Effector CD8-positive, alpha-beta T cell (primary cell): Measurements from ENCODE around the gene ARHGAP33.
A peak's percentile ranks its signal among the peaks of the same experiment; 100 is the strongest.
"Not testable (repeated sequence)": the region's sequence is repeated elsewhere in the genome, so short reads cannot be mapped to it uniquely, and the experiment has no call there.

Experiments
- DNase-seq: peaks from one replicate; lab custom pipeline; 2025; lab: John Stamatoyannopoulos, UW

Gene ARHGAP33

DNA sequence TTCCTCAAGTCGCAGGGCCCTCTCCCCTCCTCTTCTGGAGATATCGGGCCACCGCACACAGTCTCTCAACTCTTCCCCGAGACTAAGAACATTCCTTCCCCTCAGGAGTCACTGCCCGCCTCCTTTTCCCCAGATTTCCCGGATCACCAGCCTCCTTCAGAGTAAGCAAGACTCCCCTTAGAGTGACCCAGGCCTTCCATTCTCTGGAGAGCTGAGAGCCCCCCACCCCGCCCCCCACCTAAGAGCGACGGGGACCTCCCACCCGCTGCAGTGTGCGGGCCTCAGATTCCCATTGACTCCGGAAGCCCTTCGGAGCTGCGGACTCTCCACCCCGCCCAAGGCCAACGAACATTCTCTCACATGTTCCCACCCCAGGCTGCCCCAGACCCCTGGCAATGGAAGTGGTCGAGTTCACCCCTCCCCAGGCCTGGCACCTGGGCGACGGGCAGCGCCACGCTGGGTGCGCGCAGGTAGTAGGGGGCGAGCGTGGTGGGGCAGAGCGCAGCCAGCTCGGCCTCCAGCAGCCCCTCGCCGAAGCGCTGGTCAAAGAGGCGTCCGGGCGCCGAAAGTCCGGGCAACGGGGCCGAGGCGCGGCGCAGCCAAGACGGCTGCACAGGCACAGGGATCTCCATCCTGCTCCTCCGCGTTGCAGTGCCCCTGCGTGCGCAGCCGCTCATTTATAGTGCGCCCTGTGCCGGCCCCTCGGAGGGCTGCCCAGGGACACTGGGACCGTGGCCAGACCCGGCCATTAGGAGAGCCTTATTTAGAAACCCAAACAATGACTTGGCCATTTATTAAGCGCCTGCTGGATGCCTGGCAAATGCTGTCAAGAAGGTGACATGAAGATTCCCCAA lies 18.8 kb upstream of the ARHGAP33 start, which contains the start of gene HSPB6:
HSPB6 (minus strand) TSS at position 653 of the 854 bp plus-strand sequence; CDS start at position 632, 21 bp downstream.
- no peak for DNase-seq

DNA sequence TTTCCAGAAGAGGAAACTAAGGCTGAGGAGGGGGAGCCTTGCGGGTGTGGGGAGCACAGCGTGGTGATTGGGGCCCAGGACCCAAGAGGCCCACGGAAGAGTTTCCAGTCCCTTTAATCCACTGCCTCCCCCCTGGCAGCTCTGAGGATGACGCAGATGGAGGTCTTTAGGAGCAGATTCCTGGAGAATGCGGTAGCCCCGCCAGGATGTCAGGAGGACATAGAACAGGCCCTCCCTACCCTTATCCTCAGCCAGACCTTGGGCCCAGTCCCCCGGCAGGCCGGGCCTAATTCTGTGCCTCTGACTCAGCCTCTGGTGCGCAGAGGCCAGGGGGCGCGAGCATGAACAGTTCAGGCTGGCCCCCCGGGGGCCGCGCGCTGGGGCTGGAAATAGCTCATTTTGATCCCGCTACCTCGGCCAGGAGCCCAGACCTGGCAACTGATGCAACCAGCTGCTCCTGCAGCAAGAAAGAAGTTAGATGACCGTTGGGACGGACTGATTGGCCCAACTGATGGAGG lies 18.1 kb upstream of the ARHGAP33 start:
- DNase-seq = no peak

DNA sequence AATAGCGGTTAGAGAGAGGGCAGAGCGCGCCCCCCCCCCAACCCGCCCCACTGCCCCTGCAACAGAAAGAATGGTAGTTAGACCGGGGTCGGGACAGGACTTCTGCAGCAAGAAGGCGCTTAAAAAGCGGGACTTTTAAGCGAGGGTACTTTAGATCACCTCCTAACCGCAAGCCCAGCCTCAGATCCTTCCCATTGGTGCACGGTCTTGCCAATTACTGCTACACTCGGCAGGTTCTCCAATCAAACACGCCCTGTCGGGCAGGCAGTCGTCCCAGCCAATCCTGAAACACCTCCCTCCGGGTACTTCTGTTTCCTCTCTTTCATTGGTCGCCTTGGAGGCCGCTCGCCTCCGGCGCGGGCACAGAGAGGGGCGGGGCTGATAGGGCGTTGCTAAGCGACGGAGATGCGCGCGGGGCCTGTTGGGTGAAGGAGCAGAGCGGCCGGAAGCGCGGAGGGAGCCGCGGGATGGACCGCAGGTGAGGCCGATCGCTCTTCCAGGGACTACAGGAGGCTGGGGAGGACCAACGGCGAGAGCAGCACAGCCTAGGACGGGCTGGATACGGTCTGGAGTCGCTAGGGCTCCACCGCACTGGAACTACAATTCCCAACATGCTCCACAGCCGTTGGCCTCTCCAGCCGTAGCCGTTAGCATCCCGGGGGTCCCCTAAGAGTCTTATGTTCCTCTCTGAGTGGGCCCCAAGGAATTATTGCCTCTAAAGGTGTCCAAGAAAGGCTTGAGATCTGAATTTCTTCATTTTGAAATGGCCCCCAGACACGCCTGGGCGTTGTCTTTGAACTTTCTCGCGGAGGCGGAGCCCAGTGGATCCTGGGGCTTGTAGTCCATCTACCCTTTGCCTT lies 17.4 kb upstream of the ARHGAP33 start, which contains the start of gene PROSER3:
PROSER3 (plus strand) TSS at position 428 of the 860 bp plus-strand sequence; CDS start at position 468, 40 bp downstream.
- peak; percentile 98 for DNase-seq

DNA sequence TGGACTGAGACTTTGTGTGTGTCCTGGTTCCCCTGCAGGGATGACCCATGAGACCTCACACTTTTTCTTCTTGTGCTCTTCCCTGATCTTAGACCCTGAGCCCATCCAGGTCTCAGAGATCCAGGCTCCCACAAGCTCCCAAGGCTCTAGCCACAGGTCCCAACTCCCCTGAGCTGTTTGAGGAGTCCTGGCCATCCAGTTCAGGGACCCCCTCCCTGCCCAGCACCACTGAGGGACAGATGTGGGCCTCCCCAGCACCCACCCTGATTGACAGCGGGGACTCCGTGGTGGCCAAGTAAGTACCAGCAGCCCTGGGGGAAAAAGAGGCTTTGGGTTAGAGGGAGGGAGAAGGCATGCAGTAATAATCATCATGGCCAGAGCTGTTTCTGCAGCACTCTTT lies 15.7 kb upstream of the ARHGAP33 start:
- DNase-seq = no peak

DNA sequence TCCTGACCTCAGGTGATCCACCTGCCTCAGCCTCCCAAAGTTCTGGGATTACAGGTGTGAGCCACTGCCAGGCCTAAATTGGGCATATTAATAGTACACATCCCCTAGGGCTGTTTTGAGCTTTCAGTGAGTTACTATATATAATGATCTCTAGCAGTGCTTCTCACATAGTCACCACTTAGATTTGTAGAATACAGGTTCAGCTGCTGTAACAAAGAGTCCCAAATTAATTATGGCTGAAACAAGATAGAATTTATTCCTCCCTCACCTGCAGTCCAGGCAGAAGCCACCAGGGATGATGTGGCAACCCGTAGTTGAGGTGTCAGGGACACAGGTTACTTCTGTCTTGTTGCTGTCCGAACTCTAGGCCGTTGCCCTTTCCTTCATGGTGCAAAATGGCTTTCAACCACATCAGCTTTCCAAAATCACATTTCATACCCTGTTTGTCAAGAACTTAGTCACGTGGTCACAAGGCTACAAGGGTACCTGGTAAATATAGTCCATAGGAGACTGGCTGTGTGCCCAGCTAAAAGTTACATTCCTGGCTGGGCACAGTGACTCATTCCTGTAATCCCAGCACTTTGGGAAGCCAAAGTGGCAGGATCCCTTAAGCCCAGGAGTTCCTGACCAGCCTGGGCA lies 14.5 kb upstream of the ARHGAP33 start:
- no peak for DNase-seq

DNA sequence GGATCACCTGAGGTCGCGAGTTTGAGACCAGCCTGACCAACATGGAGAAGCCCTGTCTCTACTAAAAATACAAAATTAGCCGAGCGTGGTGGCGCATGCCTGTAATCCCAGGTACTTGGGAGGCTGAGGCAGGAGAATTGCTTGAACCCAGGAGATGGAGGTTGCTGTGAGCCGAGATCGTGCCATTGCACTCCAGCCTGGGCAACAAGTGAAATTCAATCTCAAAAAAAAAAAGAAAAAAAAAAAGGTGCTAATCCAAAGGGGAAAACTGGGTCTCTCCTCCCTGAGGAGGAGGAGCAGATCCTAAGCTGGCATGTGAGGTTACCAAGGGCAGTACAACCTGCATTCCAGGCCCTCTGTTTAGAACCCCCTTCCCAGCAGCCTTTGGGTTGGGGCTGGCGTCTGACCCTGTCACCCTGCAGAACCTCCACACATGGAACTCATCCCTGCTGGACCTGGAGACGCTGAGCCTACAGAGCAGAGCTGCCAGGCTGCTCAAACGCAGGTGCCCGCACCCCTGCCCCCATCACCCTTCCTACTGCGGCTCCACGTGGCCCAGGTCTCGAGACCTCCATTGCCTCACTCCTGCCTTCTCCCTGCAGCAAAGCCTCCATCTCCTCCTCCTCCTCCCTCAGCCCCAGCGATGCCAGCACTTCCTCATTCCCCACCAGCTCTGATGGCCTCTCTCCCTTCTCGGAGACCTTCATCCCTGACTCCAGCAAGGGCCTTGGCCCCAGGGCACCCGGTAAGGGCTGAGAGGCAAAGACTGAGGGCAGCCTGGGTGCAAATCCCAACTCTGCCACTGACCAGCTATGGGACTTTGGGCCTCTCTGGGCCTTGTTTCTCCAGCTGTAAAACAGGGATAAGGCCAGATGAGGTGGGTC lies 10.7 kb upstream of the ARHGAP33 start:
- DNase-seq = no peak

DNA sequence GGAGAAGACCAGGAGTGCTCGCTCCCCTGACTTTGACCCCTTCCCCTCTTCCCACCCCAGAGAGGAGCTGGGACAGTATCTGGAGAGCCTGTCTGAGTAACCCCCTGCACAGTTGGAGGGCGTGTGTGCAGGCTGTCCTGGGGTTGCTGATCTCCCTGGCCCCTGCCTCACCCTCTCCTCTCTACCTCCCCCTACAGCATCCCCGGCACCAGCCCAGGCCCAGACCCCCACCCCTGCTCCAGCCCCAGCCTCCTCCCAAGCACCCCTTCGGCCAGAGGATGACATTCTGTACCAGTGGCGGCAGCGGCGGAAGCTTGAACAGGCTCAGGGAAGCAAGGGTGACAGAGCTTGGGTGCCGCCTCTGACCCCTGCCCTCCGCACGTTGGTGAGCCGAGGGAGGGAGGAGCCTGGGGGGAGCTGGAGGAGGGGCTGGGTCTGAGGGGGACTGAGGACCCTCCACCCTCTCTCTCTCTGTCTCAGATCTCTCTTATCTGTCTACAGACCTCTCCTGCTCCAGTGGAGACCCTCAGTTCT lies 8.7 kb upstream of the ARHGAP33 start:
- no peak for DNase-seq

DNA sequence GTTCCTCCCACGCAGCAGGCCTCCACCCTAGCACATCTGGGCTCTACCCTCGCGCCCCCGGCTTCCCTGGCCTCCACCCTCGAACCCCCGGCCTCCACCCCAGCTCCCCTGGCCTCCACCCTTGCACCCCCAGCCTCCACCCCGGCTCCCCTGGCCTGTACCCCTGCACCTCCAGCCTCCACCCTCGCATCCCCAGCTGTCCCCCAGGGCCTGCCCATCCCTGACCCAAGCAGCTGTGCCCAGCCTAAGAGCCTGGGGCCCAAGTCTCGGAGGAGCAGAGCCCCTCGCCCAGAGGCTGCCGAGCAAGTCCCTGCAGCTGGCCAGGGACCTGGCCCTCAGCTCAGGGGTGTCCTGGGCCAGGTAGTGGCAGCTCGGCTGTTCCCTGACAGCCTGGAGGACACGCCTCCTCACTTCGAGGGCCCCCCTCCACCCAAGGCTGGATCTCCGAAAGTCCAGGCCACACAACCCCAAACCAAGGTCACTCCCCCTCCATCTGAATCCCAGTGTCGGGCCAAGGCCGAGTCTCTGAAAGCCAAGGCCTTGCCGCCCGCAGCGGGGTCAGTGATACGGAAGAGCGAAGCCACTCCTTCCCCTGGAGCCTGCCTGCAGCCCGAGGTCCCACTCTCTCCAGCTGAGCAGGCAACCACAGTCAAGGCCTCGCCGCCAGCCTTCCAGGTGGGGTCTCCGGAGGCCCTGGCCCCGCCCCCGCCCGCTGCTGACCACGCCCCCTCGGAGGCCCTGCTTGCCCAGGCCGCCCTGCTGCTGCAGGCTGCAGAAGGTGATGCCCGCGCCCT lies 7.9 kb upstream of the ARHGAP33 start:
- DNase-seq = no peak

DNA sequence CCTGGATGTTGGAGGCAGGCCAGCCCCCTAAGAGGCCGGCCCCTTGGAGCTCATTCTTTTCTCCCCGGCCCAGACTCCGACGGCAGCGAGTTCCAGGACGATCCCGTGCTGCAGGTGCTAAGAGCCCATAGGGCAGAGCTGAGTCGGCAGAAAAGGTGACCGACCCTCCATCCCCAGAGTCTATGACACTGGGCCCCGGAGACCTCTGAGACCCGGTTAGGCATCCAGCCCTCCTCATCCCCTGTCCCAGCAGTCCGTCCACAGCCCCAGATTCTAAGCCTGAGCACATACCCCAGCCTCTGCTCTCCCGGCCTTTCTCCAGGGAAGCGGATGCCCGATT lies 7.3 kb upstream of the ARHGAP33 start:
- no peak for DNase-seq

DNA sequence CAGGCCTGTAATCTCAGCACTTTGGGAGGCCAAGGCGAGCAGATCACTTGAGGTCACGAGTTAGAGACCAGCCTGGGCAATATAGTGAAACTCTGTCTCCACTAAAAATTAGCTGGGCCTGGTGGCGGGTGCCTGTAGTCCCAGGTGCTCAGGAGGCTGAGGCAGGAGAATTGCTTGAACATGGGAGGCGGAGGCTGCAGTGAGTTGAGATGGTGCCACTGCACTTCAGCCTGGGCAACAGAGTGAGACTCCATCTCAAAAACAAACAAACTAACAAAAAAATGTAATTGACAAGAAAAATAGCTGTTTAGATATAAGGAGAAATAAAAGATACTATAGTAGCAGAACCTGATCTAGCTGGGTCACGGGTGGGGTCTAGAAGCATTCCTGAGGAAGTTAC lies 3.0 kb upstream of the ARHGAP33 start:
- not testable (repeated sequence) for DNase-seq

DNA sequence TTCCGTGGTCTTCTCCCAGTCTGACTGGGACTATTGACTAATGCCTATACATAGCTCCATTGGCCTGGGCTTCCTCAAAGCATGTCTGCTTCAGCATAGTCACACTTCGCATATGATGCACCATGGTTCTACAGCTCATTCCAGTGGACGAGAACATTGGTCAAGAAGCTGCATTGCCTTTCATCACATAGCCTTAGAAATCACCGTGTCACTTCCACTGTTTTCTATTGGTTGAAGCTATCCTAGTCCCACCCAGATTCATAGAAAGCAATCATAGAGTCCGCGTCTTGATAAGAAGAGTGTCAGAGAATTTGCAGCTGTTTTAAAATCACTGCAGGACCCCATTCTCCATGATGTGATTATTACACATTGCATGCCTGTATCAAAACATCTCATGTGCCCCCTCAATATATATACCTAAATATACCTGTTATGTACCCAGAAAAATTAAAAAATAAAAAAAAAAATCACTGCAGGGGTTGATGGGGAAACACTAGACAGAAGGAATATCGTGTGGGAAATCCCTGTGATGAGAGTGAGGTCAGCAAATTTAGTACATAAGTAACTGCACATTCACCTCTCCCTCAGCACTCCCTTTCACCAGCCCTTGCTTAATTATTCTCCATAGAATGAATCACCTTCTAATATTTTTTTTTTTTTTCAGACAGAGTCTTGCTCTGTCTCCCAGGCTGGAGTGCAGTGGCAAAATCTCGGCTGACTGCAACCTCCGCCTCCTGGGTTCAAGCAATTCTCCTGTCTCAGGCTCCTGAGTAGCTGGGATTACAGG lies 2.2 kb upstream of the ARHGAP33 start:
- DNase-seq = no peak

DNA sequence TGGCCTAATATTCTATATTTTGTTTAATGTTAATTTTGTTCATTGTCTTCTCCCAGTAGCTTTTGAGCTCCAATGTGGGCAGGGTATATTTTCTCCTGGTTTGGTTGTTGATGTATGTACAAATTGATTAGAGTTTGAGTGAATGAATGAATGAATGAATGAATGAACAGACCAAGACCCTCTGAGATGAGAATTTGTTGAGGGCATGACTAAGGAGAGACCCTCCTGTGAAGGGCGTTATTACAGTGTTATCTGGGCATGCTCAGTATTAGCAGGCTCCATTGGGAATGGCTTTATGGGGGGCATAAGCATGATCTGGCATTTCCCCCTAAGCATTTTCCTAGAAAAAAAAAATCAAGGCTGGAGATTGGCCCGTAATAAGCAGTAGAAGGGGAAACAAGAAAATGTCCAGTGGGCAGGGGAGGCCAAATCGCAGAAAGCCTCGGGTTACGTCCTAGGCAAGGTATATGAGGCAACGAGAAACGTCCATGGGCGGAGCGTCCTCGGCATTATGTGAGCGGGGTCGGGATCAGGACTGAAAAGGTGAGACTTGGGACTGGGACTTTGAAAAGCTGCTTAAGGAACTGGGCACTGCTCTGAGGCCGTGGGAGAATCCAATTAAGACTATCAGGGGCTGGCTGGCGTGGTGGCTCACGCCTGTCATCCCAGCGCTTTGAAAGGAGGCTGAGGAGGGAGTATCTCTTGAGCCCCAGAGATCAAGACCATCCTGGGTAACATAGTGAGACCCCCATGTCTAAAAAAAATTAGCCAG lies 904 bp upstream of the ARHGAP33 start:
- DNase-seq = no peak

DNA sequence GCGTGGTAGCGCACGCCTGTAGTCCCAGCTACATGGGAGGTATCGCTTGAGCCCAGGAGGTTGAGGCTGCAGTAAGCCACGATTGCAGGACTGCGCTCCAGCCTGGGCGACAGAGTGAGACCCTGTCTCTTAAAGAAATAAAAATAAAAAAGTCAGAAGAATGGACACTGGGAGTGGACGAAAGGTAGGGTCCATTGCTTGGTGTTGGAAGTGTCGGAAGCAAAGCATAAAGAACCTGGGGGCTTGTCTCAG lies 392 bp upstream of the ARHGAP33 start:
- DNase-seq = no peak

DNA sequence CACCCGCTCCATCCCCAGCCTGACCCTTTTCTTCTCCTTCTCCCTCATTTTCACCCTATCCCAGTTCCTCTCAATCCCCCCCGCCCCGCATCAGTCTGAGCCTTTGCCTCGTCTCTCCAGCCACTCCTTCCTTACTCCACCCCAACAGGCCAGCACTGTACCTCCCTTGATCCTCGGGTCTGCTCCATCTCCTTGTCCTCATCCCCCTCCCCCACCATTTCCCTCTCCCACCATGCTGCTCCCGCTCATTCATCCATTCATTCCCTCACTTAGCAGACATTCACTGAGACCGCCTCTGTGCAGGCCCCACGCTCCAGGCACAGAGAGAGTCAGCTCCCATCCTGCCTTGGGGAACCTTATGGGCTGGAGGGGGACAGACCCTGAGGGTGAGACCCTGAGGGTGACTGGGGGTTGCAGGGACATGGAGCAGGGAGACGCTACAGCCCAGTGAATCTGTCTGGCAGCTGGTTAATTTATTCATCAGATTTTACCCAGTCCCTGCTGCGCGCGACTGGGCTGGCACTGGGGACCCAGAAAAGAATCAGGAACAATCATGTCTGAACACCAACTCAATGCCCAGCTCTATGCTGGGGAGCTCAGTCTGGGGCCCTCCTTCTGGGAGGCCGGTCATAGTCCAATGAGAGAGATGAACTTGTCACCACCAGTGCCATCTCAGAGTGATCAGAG lies 881 bp downstream of the ARHGAP33 start:
- no peak for DNase-seq

DNA sequence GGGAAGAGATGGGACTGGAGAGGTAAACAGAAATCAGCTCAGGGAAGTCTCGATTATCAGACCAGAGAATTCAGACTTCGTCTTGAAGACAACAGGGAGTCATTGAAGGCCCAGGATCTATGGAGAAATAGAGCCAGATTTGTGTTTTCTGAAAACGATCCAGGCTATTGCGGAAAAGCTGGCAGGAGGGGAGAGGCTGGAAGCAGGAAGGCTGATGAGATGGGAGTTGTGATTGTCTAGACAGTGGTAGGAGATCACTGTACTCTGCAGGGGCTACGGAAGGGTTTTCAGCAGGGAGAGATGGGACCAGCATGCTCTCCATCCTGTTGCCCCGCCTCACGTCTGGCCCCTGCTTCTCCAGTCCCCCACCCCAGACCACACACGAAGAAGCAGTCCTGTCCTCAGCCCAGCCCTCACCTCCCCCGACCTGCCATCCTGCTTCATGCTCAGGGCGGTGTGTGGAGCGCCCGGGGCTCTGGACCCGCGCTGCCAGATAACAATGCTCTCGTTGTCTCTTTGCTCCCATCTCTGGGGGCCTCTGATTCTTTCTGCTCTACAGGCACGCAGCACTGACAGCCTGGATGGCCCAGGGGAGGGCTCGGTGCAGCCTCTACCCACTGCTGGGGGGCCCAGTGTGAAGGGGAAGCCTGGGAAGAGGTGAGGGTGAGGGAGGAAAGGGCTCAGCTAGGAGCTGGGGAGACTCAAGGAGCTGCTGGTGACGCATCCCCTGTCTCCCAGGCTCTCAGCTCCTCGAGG lies 1.9 kb downstream of the ARHGAP33 start:
- no peak for DNase-seq

DNA sequence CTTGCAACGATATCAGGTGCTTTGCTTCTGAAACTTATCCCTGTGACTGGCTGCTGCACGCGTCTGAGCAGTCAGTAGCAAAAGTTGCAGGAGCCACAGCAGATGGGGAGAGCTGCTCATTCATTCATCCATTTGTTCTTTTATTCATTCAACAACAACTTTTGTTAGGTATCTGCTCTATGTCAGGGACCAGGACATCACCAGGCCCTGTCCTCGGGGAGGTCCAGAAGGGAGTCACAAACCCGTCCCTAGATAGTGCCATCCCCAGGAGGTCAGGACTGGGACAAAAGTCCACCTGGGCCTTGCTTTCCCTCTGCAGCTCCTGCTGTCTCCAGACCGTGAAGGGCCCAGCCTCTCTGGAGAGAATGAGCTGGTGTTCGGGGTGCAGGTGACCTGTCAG lies 2.6 kb downstream of the ARHGAP33 start:
- no peak for DNase-seq

DNA sequence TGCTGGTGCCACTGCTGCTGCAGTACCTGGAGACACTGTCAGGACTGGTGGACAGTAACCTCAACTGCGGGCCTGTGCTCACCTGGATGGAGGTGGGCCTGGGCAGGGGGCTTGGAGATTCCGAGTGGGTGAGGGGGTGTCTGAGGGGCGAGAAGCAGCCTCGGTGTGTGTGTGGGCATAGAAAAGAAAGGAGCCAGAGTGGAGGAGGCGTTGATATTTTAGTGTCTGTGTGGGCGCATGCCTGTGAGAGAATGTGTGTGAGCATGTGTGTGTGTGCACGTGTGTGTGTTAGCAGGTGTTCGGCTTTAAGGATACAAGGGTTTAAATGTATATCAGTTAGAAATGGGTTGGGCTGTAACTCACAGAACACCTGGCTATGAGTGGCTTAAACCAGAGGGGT lies 3.7 kb downstream of the ARHGAP33 start:
- no peak for DNase-seq
